ENCODE results near the gene ATL2.

Gene ATL2

DNA sequence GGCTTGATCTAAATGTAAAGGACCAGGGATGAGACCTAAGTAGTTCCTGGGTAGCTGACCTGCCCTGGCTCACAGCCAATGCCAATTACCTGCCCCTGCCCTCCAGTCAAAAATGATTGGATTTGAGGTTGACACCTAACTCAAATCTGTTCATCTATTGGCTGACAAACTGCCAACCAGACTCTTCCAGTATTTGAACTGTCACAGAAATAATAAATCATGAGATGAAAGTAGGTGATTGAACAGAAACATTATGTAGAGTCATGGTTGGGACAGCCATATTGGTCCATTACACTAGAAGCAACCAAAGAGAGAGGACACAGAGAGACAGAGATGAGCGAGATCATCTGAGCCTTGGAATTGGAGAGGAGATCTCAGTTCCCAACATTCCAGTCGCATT lies 109.1 kb downstream of the ATL2 start:
- ChIA-PET CTCF (no interaction called here), POLR2A (no interaction called here)
- DNase-seq (ENCODE audit: low read depth, low spot score): no peak
- H3K4me3 ChIP-seq (ENCODE audit: low read depth, low read length): no peak overlapping the region
- TF ChIP-seq, protein P1, sequence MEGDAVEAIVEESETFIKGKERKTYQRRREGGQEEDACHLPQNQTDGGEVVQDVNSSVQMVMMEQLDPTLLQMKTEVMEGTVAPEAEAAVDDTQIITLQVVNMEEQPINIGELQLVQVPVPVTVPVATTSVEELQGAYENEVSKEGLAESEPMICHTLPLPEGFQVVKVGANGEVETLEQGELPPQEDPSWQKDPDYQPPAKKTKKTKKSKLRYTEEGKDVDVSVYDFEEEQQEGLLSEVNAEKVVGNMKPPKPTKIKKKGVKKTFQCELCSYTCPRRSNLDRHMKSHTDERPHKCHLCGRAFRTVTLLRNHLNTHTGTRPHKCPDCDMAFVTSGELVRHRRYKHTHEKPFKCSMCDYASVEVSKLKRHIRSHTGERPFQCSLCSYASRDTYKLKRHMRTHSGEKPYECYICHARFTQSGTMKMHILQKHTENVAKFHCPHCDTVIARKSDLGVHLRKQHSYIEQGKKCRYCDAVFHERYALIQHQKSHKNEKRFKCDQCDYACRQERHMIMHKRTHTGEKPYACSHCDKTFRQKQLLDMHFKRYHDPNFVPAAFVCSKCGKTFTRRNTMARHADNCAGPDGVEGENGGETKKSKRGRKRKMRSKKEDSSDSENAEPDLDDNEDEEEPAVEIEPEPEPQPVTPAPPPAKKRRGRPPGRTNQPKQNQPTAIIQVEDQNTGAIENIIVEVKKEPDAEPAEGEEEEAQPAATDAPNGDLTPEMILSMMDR (IDR thresholded peaks at IDR 0.05; ENCODE audit: insufficient read depth, low read length, missing control alignments): no peak

DNA sequence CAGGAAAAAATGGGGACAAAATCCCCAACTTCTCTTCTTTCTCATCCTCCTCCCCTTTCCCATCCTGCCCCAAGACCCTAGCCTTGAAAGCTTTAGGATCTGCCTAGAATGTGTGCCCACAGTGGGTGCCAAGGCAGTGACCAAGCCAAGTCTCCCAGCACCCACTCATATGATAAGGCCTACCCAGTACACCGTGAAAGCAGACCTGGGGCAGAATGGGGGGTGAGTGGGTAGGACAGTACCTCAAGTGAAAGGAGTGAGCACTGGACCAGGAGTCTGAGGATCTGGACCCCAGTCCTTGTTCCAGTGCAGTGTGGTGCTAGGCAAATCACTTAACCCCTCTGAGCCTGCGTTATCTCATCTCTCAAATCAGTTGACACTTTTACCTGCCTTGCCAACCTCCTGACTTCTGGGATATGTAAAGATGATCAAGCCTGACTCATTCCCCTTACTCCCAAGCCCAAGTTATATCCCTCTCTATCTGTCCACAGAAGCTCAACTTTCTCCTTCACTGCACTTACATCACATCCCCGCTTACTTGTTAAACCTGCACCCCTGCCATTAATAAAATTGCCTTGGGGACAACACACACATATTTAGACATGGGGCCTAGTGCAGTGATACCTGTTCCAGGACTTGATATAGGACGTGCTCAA lies 109.7 kb downstream of the ATL2 start:
- ChIA-PET POLR2A (no interaction called here), CTCF (no interaction called here)
- no peak overlapping the region for H3K4me3 ChIP-seq (ENCODE audit: low read depth, low read length)
- DNase-seq (ENCODE audit: low read depth, low spot score): no peak
- TF ChIP-seq, protein P1 (IDR thresholded peaks at IDR 0.05; ENCODE audit: insufficient read depth, low read length, missing control alignments): no peak

DNA sequence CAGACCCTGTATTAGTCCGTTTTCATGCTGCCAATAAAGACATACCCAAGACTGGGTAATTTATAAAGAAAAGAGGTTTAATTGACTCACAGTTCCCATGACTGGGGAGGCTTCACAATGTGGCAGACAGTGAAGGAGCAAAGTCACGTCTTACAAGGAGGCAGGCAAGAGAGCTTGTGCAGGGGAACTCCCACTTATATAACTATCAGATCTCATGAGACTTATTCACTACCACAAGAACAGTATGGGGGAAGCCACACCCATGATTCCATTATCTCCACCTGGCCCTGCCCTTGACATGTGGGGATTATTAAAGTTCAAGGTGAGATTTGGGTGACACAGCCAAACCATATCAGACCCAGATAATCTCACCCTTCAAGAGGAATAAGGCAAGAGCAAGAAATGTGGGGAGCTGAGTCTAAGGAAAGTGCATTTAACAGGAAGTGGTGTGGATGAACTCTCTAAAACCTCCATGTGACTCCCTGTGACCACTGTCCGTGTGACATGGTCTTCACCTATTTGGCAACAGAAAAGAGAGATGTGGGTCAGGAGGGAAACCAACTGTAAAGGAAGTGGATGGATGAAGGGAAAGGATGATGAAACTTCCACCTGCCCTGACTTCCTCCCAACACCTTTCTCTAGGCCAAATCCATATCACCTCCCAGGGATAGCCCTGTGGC lies 110.6 kb downstream of the ATL2 start:
- no peak for DNase-seq (ENCODE audit: low read depth, low spot score)
- H3K4me3 ChIP-seq (ENCODE audit: low read depth, low read length): no peak overlapping the region
- POLR2A ChIA-PET: no interaction called here
- TF ChIP-seq, protein P1 (IDR thresholded peaks at IDR 0.05; ENCODE audit: insufficient read depth, low read length, missing control alignments): no peak
- CTCF ChIA-PET: interaction anchor here (1.7 kb wide), 1 partner anchor 8 kb away, joined by 7 read pairs; no protein-coding TSS in a partner anchor

DNA sequence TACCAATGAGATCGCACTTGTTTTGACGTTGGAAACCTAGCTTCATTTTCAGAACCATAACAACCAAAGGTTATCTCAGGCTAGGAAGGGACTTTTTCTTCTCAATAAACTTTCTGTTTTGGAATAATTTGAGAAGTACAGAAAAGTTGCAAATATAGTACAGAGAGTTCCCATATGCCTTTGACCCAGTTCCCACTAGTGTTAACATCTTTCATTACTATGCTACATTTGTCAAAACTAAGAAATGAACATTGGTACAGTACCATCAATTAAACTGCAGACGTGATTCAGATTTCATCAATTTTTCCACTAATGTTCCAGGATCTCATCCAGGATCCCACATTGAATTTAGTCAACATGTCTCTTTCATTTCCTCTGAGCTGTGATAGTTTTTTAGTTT lies 111.6 kb downstream of the ATL2 start:
- ChIA-PET POLR2A (no interaction called here), CTCF (interaction anchor here (0.8 to 2.2 kb wide), 4 partner anchors 8 to 870 kb away, joined by 3 to 10 read pairs (median 5); no protein-coding TSS in a partner anchor)
- DNase-seq (ENCODE audit: low read depth, low spot score): no peak
- H3K4me3 ChIP-seq (ENCODE audit: low read depth, low read length): no peak overlapping the region
- TF ChIP-seq, protein P1 (IDR thresholded peaks at IDR 0.05; ENCODE audit: insufficient read depth, low read length, missing control alignments): no peak

DNA sequence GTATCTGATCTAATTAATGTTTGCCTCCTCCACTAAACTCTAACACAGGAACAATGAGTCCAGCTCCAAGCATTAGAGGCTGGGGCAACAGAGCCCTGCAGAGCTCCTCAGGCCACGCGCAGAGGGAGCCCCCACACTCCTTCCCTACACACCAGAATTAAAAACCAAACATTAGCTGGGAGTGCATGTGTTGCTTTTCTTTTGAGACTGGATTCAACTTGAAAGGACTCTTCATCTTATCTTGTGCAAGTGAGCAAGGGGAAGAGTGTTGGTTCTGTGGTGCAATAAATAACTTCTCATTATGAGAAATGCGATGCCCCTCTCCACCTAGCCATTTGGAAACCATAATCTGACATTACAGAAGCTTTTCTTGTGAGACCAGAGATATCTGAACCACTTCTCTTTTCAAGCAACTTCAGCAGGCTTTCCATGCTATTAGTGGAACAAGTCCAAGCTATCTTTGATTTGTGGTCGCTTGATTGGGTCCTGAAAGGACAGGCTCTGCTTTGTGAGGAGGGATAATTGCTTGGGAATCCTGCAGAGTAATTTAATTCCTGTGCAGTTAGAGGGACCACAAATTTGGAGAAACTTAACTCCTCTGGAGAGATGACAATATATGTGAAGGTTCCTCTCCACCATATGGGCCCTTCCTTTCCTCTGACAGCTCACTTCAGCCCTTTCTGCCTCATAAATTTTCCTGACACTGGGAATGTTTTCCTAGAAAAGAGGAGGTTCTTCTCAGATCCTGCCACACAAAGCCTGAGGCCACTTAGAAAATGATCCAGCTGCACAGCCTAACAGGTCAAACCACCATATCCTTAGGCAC lies 112.5 kb downstream of the ATL2 start:
- no peak for DNase-seq (ENCODE audit: low read depth, low spot score)
- TF ChIP-seq, protein P1 (IDR thresholded peaks at IDR 0.05; ENCODE audit: insufficient read depth, low read length, missing control alignments): no peak
- CTCF ChIA-PET: interaction anchor here (0.8 to 2.2 kb wide), 7 partner anchors 8 to 869 kb away, joined by 3 to 10 read pairs (median 4); partner anchors contain the start of gene CYP1B1
- no peak overlapping the region for H3K4me3 ChIP-seq (ENCODE audit: low read depth, low read length)
- POLR2A ChIA-PET: no interaction called here

DNA sequence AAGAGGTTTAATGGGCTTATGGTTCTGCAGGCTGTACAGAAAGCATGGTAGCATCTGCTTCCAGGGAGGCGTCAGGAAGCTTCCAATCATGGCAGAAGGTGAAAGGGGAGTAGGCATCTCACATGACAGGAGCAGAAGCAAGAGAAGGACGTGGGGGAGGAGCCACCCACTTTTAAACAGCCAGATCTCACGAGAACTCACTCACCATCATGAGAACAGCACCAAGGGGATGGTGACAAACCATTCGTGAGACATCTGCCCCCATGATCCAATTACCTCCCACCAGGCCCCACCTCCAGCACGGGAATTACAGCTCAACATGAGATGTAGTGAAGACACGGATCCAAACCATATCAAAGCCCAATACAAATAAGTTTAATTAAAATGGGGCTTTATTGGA lies 113.8 kb downstream of the ATL2 start:
- H3K4me3 ChIP-seq (ENCODE audit: low read depth, low read length): no peak overlapping the region
- no peak for DNase-seq (ENCODE audit: low read depth, low spot score)
- TF ChIP-seq, protein P1 (IDR thresholded peaks at IDR 0.05; ENCODE audit: insufficient read depth, low read length, missing control alignments): no peak
- ChIA-PET POLR2A (no interaction called here), CTCF (interaction anchor here (1.1 to 2.2 kb wide), 6 partner anchors 10 to 278 kb away, joined by 3 to 10 read pairs (median 4); no protein-coding TSS in a partner anchor)
